Fibroblast of pulmonary artery (primary cell): ENCODE measurements around the gene NLRC5.

Source experiments
- DNase-seq: peaks from one replicate; pipeline ENCODE4 v3.0.0-alpha.2; 2010; ENCODE audit warnings: low read depth
- H3K4me3 ChIP-seq: replicated peaks from 2 replicates; pipeline ENCODE4 v1.5.1; 2011; ENCODE audit warnings: low read depth, mild to moderate bottlenecking, control low read depth, low read length, moderate library complexity
- CTCF ChIP-seq: IDR thresholded peaks from 2 replicates; pipeline ENCODE4 v1.5.1; 2011; ENCODE audit warnings: mild to moderate bottlenecking, control low read depth, low read length, inconsistent platforms; ENCODE audit errors: missing control alignments

The NLRC5 gene

GRCh38 chr16:57029161-57030160 lies 40.1 kb downstream of the NLRC5 start:
- peak; percentile 48 for DNase-seq
- no peak overlapping the region for H3K4me3 ChIP-seq
- TF ChIP-seq CTCF = no peak

- no peak overlapping the region for H3K4me3 ChIP-seq
- TF ChIP-seq CTCF = no peak
- no peak for DNase-seq
These were observed 41.1 kb downstream of the NLRC5 start for GRCh38 chr16:57030346-57030902.

GRCh38 chr16:57031156-57031555 lies 41.8 kb downstream of the NLRC5 start:
- no peak for DNase-seq
- no peak for TF ChIP-seq CTCF
- H3K4me3 ChIP-seq = no peak overlapping the region

GRCh38 chr16:57032346-57032745 lies 43.0 kb downstream of the NLRC5 start:
- no peak for DNase-seq
- TF ChIP-seq CTCF = no peak
- no peak overlapping the region for H3K4me3 ChIP-seq

- TF ChIP-seq CTCF = no peak
These were observed 43.6 kb downstream of the NLRC5 start for GRCh38 chr16:57032931-57033330.

GRCh38 chr16:57036315-57036714 lies 47.0 kb downstream of the NLRC5 start:
- DNase-seq = no peak
- no peak overlapping the region for H3K4me3 ChIP-seq
- no peak for TF ChIP-seq CTCF

More at GRCh38 chr16:57032931-57033330, 43.6 kb downstream of the NLRC5 start:
- H3K4me3 ChIP-seq = no peak overlapping the region
- no peak for DNase-seq
